Keratinocyte (primary cell): Measurements from ENCODE around the gene SPOCK1. TPM values are rescaled to one million over a fixed set of nuclear protein-coding genes. Genes with fewer than 3 reads are reported as not detected.

Source experiments
- DNase-seq: peaks from one replicate; pipeline ENCODE4 v3.0.0-alpha.2; 2011; ENCODE audit warnings: low read depth, missing footprints, low spot score
- FAIRE-seq: peaks from 2 replicates; lab custom pipeline; 2011; peaks lifted over from hg19 to GRCh38; lab: Jason Lieb, UNC
- H2AFZ ChIP-seq: 2 replicates; pipeline ENCODE4 v1.6.0; 2012; ENCODE audit warnings: low read length, control low read depth, inconsistent platforms; ENCODE audit not compliant: control insufficient read depth
- H3K27ac ChIP-seq: 2 replicates; pipeline ENCODE4 v1.5.1; 2011; ENCODE audit warnings: low read length; ENCODE audit not compliant: control insufficient read depth, insufficient read depth
- H3K27me3 ChIP-seq: 3 replicates; pipeline ENCODE4 v1.6.0; 2011; ENCODE audit warnings: low read length; ENCODE audit not compliant: control insufficient read depth, insufficient read depth; ENCODE audit errors: extremely low read depth
- H3K36me3 ChIP-seq, 2 experiments: 2 replicates in 1 of 2; 3 replicates in 1 of 2; pipeline ENCODE4 v1.5.1; 2011; ENCODE audit warnings: low read length in 2 of 2, mild to moderate bottlenecking in 1 of 2; ENCODE audit not compliant: control insufficient read depth in 2 of 2, insufficient read depth in 2 of 2; ENCODE audit errors: extremely low read depth in 1 of 2
- H3K4me1 ChIP-seq: 3 replicates; pipeline ENCODE4 v1.5.1; 2011; ENCODE audit warnings: low read length; ENCODE audit not compliant: control insufficient read depth, insufficient read depth; ENCODE audit errors: extremely low read depth
- H3K4me2 ChIP-seq: 3 replicates; pipeline ENCODE4 v1.6.0; 2011; ENCODE audit warnings: low read depth, low read length; ENCODE audit not compliant: control insufficient read depth, insufficient read depth; ENCODE audit errors: extremely low read depth
- H3K4me3 ChIP-seq, 3 experiments: fragments of 200-600 bp in 1 of 3; sonication (generic) in 1 of 3; 2 replicates in 2 of 3; 3 replicates in 1 of 3; pipeline ENCODE4 v1.5.1; 2011 to 2016; ENCODE audit warnings: low read length in 3 of 3, mild to moderate bottlenecking in 3 of 3, control low read depth in 2 of 3, inconsistent platforms in 1 of 3, low read depth in 1 of 3, mixed read lengths in 1 of 3, mixed run types in 1 of 3, moderate library complexity in 1 of 3; ENCODE audit not compliant: control insufficient read depth in 2 of 3, insufficient read depth in 2 of 3; ENCODE audit errors: extremely low read depth in 1 of 3
- H3K79me2 ChIP-seq: 2 replicates; pipeline ENCODE4 v1.6.0; 2012; ENCODE audit warnings: low read length; ENCODE audit not compliant: control insufficient read depth, insufficient read depth
- H3K9ac ChIP-seq: 3 replicates; pipeline ENCODE4 v1.6.0; 2011; ENCODE audit warnings: low read length; ENCODE audit not compliant: control insufficient read depth, insufficient read depth; ENCODE audit errors: extremely low read depth
- H3K9me1 ChIP-seq: 3 replicates; pipeline ENCODE4 v1.6.0; 2011; ENCODE audit warnings: low read length; ENCODE audit not compliant: control insufficient read depth, insufficient read depth; ENCODE audit errors: extremely low read depth
- H3K9me3 ChIP-seq: 2 replicates; pipeline ENCODE4 v1.5.1; 2012; ENCODE audit warnings: low read depth, low read length; ENCODE audit not compliant: control insufficient read depth
- H4K20me1 ChIP-seq: 3 replicates; pipeline ENCODE4 v1.6.0; 2011; ENCODE audit warnings: low read length; ENCODE audit not compliant: control insufficient read depth, insufficient read depth; ENCODE audit errors: extremely low read depth
- CTCF ChIP-seq, 3 experiments: IDR thresholded peaks in 1 of 3; conservative IDR thresholded peaks in 1 of 3; optimal IDR thresholded peaks in 1 of 3; 2 replicates in 2 of 3; 3 replicates in 1 of 3; pipeline versions ENCODE3 to v1.5.1; 2011; ENCODE audit warnings: low read length in 3 of 3, mild to moderate bottlenecking in 3 of 3, moderate library complexity in 2 of 3, control low read depth in 1 of 3, inconsistent platforms in 1 of 3; ENCODE audit not compliant: insufficient read depth in 2 of 3; ENCODE audit errors: extremely low read depth in 1 of 3
- EZH2 ChIP-seq: IDR thresholded peaks from one replicate; pipeline ENCODE4 v1.6.1; 2012; ENCODE audit warnings: inconsistent platforms, mild to moderate bottlenecking, low read length, moderate library complexity
- dilution Hi-C: fragments of 300-500 bp; cut with MboI; formaldehyde crosslinking; loops from one replicate; pipeline ENCODE4 v1.7.0; 2020; ENCODE audit warnings: low sequenced_read_pairs; ENCODE audit not compliant: extremely low pct_ligation_motif_present
- polyA plus RNA-seq, 5 experiments: library from polyadenylated mRNA; depleted of rRNA in 3 of 5; stranded (reverse) in 3 of 5; stranded (forward) in 1 of 5; unstranded in 1 of 5; fragments of >200 nt; gene quantifications; 1 replicate in 1 of 5; 2 replicates in 3 of 5; 3 replicates in 1 of 5; pipeline versions ENCODE4 v1.2.1 to v1.2.3, GENCODE V29; 2011 to 2012; ENCODE audit warnings: missing spikeins in 2 of 5, low read depth in 1 of 5, low replicate concordance in 1 of 5

The SPOCK1 gene
- polyA plus RNA-seq, 1 donor (not counting 4 experiments of a cell fraction or from before 2014, with no cell fraction given): 5.5 TPM

GRCh38 chr5:137306903-137307302 lies 192.2 kb downstream of the SPOCK1 start:
- no peaks in the 10 kb centered on the region for H3K79me2 ChIP-seq
- H4K20me1 ChIP-seq: no peaks in the 10 kb centered on the region
- H2AFZ ChIP-seq: no peak overlapping the region
- no peak overlapping the region for H3K4me3 ChIP-seq
- FAIRE-seq: no peak
- H3K4me1 ChIP-seq: peaks cover 18% of the 10 kb centered on the region
- no peak overlapping the region for H3K4me2 ChIP-seq
- no peak for DNase-seq
- dilution Hi-C loops: no loop called here
- no peaks in the 10 kb centered on the region for H3K27me3 ChIP-seq
- H3K36me3 ChIP-seq: no peaks in the 10 kb centered on the region
- TF ChIP-seq EZH2: no peak
- TF ChIP-seq CTCF (optimal IDR thresholded peaks at IDR 0.05 in 1 of 3, IDR thresholded peaks at IDR 0.05 in 1 of 3, conservative IDR thresholded peaks at IDR 0.05 in 1 of 3; ENCODE audit: extremely low read depth in 1 of 3, insufficient read depth in 2 of 3, low read length in 3 of 3): no peak
- no peaks in the 10 kb centered on the region for H3K9me3 ChIP-seq
- H3K27ac ChIP-seq: no peak overlapping the region
- no peak overlapping the region for H3K9ac ChIP-seq
- no peaks in the 10 kb centered on the region for H3K9me1 ChIP-seq

- peaks cover 18% of the 10 kb centered on the region for H3K4me1 ChIP-seq
- no peak for TF ChIP-seq CTCF (optimal IDR thresholded peaks at IDR 0.05 in 1 of 3, IDR thresholded peaks at IDR 0.05 in 1 of 3, conservative IDR thresholded peaks at IDR 0.05 in 1 of 3; ENCODE audit: extremely low read depth in 1 of 3, insufficient read depth in 2 of 3, low read length in 3 of 3)
- no peak for TF ChIP-seq EZH2
- H3K4me2 ChIP-seq: no peak overlapping the region
- H3K27ac ChIP-seq: no peak overlapping the region
- FAIRE-seq (no peak), DNase-seq (no peak)
- no peaks in the 10 kb centered on the region for H3K9me1 ChIP-seq
- H3K9ac ChIP-seq: no peak overlapping the region
- dilution Hi-C loops: no loop called here
- H2AFZ ChIP-seq: no peak overlapping the region
- no peak overlapping the region for H3K4me3 ChIP-seq
- no peaks in the 10 kb centered on the region for H3K9me3 ChIP-seq
- H3K36me3 ChIP-seq: no peaks in the 10 kb centered on the region
- H3K27me3 ChIP-seq: no peaks in the 10 kb centered on the region
- no peaks in the 10 kb centered on the region for H3K79me2 ChIP-seq
- no peaks in the 10 kb centered on the region for H4K20me1 ChIP-seq
Observed at GRCh38 chr5:137305971-137306602, 193.0 kb downstream of the SPOCK1 start.
